GM19193 (cell line): ENCODE measurements around the gene KRTAP12-1.

ENCODE experiments used
- POLR2A ChIP-seq: IDR thresholded peaks from 4 replicates; pipeline ENCODE4 v1.6.1; 2011; ENCODE audit not compliant: insufficient read depth, insufficient read length; ENCODE audit errors: extremely low read depth

KRTAP12-1 gene

DNA sequence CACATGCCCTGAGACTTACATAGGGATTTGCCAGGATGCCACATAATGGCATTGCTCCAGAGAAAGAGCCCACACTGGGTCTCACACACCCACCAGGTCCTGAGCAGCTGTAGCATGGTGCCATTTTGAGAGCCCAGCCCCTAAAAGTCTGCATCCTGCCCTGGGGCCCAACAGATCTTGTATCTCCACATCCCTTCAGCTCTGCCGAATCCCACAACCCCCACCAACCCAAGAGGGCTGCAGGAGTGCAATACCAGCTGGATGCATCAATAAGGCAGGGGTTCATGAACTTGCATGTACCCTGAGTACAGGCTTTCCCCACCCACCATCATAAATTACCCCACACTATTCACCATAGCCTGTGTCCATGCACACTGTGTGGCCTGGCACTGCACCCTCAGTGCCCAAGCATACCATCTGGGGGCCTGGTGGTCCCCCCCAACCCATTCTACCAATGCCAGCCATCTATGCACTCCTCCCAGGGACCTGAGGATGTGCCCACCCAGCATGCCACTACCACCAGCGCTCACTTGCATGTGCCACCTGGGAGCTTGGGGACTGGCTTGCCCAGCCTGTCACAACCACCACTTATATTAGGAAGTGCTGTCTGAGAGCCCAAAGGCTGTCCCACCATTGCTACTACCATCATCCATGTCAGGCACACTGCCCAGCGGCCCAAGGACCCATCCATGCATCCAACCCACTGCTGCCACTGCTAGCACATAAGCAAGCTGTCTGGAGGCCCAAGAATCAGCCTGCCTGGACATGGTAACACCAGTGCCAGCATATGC is 11.1 kb downstream of the KRTAP12-1 start:
- TF ChIP-seq POLR2A = no peak

DNA sequence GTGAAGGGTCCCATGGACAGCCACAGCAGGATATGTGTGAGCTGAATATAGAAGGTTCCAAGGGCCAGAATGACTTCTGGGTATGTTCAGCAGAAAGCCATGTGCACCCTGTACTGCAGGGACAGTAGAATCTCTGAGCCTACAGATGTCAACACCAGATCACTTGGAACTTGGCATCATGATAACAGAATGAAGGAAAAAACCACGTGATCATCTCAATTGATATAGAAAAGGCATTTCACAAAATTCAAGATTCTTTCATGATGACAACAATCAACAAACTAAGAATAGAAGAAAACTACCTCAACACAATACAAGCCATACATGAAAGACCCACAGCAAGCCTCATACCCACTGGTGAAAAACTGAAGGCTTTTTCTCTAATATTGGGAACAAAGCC is 14.4 kb downstream of the KRTAP12-1 start:
- TF ChIP-seq POLR2A = no peak

DNA sequence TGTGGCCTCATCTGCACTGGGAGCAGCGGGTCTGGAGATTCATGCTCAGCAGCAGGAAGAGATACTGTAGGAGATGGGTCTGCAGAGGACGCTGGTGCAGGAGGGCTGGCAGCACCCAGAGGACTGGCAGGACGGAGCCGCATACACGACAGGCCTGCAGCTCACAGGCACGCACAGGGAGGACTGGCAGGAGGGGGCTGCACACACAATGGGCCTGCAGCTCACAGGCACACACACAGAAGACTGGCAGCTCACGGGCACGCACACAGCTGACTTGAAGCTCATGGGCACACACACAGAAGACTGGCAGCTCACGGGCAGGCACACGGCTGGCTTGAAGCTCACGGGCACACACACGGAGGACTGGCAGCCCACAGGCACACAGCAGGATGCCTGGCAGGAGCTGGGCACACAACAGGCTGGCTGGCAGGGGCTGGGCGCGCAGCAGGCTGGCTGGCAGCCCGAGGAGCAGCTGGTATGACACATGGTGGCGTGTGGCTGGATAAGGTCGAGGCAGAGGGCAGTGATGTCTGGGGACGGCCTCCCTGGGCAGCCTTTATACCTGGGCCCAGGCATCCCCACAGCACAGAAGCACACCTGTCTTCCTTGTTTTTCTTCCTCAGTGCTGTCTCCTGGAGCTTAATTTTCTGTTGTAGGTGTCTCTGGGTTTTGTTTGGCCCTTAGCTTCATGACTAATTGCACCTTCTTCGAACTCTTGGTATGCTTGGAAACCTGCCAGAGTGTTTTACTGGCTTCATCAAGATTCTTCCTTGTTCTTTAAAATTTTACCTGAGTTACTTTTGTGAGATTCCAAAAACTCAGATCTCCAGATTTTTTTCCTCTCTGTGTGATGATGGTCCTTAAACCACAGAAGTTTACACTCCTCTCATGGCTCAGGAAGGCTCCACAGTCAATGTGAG is 15.3 kb downstream of the KRTAP12-1 start, which contains the start of gene KRTAP12-2:
KRTAP12-2 (minus strand) TSS at position 527 of the 920 bp plus-strand sequence; CDS start at position 486, 41 bp downstream.
- no peak for TF ChIP-seq POLR2A

DNA sequence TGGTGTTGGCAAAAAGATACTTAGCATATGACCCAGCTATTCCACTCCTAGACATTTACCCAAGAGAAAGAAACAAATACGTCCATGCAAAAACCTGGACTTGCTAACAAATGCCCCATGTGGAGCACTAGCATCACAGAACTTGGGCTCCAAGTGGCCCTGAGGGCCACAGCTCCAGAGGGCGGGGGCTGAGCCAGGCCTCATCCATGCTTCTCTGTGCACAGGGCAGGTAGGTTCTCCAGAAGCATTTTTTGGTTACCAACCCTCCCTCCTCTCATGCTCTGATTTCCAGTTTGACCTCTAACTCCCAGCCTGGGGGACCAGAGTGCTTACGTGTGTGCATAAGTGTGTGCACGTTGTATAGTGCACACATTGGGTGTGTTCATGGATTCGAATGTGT is 17.3 kb downstream of the KRTAP12-1 start:
- no peak for TF ChIP-seq POLR2A

DNA sequence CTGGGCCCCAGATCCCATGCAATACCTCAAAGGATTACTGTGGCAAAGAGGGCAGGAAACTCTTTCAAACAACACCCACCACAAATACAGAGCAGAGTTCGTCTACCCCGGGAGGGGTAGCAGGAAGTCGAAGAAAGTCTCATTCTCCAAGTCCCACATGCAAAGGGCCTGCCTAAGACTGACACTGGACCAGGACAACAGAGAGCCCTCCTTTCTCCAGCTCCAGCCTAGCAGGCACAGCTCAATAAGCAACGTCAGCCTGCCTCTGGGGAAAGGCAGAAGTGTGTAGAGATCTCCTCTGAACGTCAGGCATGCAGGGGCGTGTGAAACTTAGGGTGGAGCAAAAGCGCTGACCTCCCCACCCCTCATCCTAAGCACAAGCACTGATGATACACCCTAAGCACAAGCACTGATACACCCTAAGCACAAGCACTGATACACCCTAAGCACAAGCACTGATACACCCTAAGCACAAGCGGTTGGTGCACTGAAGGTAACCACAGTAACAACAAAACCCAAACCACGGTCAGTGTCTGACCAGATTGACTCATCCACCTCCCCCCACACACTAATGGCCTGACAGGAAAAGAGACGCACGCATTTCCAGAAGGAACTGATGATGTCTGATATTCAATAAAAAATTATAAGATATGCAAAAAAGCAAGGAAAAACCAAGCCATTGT is 22.9 kb downstream of the KRTAP12-1 start:
- TF ChIP-seq POLR2A = no peak

DNA sequence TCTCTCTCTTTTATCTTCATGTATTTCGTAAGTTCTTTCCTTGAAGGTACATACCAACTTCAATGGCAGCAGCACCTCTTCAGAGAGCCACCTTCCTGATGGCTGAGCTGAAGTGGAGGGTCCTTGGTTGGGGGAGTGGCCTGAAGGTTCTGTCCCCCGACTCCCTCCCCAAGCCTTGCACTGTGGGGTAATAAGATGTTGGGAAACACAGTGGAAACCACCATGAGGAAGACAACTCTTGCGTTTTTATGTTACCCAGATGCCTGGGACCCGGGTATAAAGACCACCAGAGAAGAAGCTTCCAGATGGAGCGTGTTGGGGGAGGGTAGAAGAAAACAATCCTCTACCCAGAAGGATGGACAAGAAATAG is 23.4 kb downstream of the KRTAP12-1 start:
- TF ChIP-seq POLR2A = no peak

DNA sequence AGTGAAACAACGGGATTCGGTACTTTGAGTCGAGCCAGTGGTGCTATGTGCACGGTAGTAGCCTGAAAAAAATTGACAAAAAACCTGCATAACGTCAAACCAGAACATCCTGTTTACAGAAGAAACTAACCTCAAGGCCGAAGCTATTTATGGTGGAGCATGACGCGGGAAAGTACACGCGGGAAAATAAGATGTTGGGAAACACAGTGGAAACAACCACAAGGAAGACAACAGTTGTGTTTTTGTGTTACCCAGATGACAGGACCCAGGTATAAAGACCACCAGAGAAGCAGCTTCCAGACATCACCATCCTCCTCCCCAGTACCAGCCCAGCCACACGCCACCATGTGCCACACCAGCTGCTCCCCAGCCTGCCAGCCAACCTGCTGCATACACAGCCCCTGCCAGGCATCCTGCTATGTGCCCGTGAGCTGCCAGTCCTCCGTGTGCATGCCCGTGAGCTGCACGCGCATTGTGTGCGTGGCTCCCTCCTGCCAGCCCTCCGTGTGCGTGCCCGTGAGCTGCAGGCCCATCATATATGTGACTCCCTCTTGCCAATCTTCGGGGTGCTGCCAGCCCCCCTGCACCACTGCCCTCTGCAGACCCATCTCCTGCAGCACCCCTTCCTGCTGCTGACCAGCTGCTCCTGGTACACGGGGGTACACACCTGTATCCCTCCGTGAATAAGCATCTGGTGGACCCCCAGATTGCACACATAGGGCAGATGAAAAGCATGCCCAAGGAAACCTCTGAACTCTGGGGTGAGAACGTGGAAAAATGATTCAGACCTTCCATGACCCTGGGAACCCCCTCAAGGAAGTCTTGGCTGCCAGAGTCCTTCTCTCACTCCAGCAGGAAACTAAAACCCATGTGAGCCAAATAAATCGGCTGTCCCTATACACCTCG is 24.1 kb downstream of the KRTAP12-1 start, which contains the start of gene KRTAP12-3:
KRTAP12-3 (plus strand) TSS at position 298 of the 906 bp plus-strand sequence; CDS start at position 346, 48 bp downstream.
- no peak for TF ChIP-seq POLR2A

DNA sequence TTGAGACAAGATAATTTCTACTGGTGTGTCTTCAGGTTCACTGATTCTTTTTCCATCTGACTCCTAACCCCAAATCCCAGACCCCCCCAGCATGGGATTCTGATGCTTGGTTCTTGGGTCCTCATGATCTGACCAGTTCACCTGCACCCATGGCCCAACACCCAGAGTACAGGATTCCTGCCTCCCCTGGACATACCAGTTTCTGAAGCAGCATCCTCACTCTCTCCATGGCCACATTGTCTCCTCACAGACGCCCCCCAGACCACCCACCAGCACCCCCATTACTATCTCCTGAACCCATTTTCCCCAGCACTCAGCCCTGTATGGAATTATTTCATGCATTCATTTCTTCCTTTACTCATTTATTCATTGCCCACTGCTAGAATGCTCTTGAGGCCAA is 25.1 kb downstream of the KRTAP12-1 start:
- no peak for TF ChIP-seq POLR2A

DNA sequence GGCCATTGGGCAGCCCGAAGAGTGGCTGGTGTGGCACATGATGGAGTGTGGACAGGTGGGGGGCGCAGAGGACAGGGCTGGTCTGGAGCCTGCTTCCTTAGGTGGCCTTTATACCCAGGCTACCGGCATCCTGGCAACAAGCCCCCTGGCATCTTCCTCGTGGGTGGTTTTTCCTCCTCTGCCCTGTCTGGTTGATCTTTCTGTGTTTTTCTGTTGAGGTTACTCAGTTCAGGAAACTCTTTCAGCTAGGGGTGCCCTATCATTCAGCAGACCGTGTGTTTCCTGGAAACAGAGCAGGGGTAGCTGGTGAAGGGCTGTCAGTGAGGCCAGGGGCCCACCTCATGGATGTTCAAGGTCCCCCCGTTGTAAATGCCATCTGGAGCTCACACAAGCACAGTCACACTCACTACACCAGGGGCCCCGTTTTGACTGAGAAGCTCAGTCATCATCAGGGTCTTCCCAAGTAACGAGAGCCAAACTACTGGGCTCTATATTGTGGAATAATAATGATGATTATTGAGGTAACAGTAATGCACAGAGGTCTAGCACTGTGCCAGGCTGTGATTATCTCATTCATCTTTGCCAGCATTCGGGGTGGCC is 27.3 kb downstream of the KRTAP12-1 start, which contains the start of gene KRTAP12-4:
KRTAP12-4 (minus strand) TSS at position 84 of the 600 bp plus-strand sequence; CDS start at position 39, 45 bp downstream.
- no peak for TF ChIP-seq POLR2A

DNA sequence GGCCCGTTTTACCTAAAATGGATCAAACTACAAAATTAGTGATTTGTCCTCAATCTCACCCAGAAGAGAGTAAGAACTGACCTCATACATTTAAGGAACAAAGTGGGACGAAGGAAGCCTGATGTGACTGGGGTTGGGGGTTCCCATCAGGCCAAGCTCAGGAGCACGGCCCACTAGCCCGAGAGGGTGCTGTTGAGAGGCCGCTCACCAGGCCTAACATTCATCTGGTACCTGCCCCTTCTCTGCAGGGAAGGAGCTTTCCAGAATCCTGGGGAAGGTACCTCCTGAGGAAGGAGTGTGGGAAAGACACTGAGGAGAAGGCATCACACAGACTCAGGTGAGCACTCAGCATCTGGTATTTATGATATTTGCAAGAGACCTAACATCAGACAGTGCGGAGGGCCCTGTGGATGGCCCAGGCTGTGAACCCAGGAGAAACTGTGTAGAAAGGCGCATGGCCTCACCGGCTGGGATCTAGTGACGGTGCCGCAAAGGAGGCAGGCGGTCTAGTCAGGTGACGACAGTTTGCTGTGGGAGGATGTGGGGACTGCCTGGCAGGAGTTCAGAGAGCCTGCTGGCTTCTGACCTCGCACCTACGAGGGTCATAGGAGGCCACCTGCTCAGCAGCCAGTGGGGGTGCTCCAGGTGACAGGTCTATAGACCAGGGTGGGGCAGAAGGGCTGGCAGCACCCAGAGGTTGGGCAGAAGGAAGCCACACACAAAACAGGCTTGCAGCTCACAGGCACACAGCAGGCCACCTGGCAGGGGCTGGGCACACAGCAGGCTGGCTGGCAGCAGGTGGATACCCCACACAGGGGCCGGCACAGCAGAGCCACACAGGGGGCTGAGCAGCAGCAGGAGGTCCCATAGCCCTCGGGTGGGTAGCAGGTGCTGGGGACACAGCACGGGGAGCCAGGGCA is 28.0 kb downstream of the KRTAP12-1 start:
- no peak for TF ChIP-seq POLR2A

DNA sequence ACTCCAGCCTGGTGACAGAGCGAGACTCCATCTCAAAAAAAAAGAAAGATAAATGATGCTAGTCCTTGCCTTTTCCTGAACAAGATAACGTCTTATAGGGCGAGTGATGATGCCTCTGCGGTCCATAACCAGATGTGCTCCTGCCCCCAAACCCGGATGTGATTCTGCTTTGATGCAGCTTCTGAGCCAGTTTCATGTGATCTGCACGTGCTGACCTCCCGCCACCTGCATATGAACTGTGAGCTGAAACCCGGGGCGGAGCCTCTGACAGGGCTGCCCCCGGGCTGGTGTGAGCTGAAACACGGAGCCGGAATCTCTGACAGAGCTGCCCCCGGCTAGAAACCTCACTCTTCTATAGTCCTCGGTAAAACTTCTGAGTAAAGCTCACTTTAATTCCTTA is 28.8 kb downstream of the KRTAP12-1 start:
- TF ChIP-seq POLR2A = no peak

DNA sequence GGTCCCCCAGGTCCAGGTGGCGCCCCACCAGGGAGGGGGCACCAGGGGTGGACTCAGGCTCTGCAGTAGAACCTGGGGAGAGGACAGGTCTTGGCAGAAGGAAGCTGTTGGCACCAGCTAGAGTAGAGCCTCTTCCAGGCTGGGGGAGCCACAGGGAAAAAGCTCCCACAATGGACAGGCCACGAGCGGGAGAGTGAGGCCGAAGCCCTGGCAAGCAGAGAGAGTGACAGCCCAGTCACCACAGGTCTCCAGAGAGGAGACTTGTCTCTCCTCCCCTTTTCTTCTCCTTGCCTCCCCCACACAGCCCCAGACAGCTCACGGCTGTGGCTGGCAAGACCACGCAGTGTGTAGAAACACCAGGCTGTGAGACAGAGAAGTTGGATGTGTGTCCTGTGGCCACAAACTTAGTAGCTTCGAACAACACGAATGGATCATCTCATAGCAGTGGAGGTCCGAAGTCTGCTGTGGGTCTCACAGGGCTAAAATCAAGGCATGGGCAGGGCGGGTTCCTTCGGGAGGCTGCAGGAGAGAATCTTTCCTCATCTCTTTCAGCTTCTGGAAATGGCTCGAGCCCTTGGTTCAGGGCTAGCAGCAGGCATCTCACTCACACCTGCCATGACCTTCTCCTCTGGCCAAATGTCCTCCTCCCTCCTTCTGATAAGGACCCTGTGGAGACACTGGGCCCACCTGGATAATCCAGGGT is 30.8 kb downstream of the KRTAP12-1 start:
- TF ChIP-seq POLR2A = no peak
